Tibial nerve (tissue), 4 donors: Measurements from ENCODE around the gene ITFG1.

ENCODE experiments used
- EP300 ChIP-seq, 2 donors: sonication (generic); formaldehyde crosslinking; IDR thresholded peaks; one replicate each; pipeline ENCODE4 v1.6.1; 2017; ENCODE audit warnings: antibody characterized with exemption in 2 of 2, mild to moderate bottlenecking in 1 of 2
- POLR2A ChIP-seq, 2 donors: fragments of 450-650 bp; IDR thresholded peaks; one replicate each; pipeline ENCODE4 v1.6.1; 2017; ENCODE audit warnings: antibody characterized with exemption in 2 of 2, mild to moderate bottlenecking in 2 of 2, moderate library complexity in 2 of 2
- TF ChIP-seq, protein P1 (sequence below), 5 experiments: fragments of 200-600 bp in 3 of 5; fragments of 450-650 bp in 2 of 5; sonication (generic) in 3 of 5; IDR thresholded peaks; one replicate each; pipeline ENCODE4 v1.5.1; 2016 to 2019; ENCODE audit warnings: antibody characterized with exemption in 5 of 5, mild to moderate bottlenecking in 3 of 5, moderate library complexity in 2 of 5

DNA sequence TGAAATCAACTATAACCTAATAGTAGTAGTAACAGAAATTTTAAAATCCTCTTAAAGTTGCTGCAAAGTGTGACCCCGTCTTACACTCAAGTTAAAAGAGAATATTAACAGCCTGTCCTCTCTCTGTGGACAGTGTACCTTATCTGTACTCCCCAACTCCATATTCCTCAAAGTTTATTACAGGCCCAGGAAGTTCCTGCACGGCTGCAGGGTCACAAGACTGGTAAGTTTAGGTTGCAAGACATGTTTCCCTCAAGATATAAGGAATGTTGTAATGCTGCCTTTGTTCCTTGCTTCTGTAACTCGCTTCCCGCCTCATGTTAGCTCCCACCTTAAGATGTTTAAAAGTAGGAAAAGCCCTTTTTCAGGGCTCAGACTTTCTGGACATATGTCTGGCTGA is 72.2 kb downstream of the ITFG1 start:
- TF ChIP-seq, protein P1, sequence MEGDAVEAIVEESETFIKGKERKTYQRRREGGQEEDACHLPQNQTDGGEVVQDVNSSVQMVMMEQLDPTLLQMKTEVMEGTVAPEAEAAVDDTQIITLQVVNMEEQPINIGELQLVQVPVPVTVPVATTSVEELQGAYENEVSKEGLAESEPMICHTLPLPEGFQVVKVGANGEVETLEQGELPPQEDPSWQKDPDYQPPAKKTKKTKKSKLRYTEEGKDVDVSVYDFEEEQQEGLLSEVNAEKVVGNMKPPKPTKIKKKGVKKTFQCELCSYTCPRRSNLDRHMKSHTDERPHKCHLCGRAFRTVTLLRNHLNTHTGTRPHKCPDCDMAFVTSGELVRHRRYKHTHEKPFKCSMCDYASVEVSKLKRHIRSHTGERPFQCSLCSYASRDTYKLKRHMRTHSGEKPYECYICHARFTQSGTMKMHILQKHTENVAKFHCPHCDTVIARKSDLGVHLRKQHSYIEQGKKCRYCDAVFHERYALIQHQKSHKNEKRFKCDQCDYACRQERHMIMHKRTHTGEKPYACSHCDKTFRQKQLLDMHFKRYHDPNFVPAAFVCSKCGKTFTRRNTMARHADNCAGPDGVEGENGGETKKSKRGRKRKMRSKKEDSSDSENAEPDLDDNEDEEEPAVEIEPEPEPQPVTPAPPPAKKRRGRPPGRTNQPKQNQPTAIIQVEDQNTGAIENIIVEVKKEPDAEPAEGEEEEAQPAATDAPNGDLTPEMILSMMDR (IDR thresholded peaks at IDR 0.05), result no peak
- TF ChIP-seq POLR2A (IDR thresholded peaks at IDR 0.05) (no peak), EP300 (IDR thresholded peaks at IDR 0.05) (no peak)
